ENCODE data around the gene STEAP3. TPM values are rescaled to one million over a fixed set of nuclear protein-coding genes. Genes with fewer than 3 reads are reported as not detected.
A peak's percentile ranks its signal among the peaks of the same experiment; 100 is the strongest.

STEAP3 gene
- polyA plus RNA-seq, 1 donor from 2014 or later: not detected

- Histone ChIP-seq H3K9me3 (ENCODE audit: low read length) (no peaks in the 10 kb centered on the region), H3F3A (ENCODE audit: insufficient read depth, low read length, poor library complexity, severe bottlenecking) (no peaks in the 10 kb centered on the region), H3K4me2 (ENCODE audit: low read length) (no peak overlapping the region), H3K9me2 (ENCODE audit: insufficient read depth, low read length) (no peaks in the 10 kb centered on the region), H4K20me1 (ENCODE audit: insufficient read depth) (no peaks in the 10 kb centered on the region), H3K79me2 (replicated peaks; ENCODE audit: insufficient read depth, low read length) (no peaks in the 10 kb centered on the region), H2AFZ (ENCODE audit: low read depth, low read length) (no peak overlapping the region), H3K27ac (ENCODE audit: low read length) (no peak overlapping the region), H3K36me3 (ENCODE audit: insufficient read depth, low read length) (no peaks in the 10 kb centered on the region), H3K9ac (ENCODE audit: low read length) (no peak overlapping the region), H3K4me3 (ENCODE audit: low read length) (no peak overlapping the region), H3K27me3 (ENCODE audit: insufficient read depth, low read depth, low read length) (no peaks in the 10 kb centered on the region)
- no peak for TF ChIP-seq TAF1 (IDR thresholded peaks at IDR 0.05; ENCODE audit: low read depth)
- no peak for TF ChIP-seq EZH2 (IDR thresholded peaks at IDR 0.05; ENCODE audit: borderline replicate concordance, insufficient read depth, low read length, poor library complexity, severe bottlenecking)
- TF ChIP-seq CTCF (IDR thresholded peaks at IDR 0.05; ENCODE audit: poor library complexity, severe bottlenecking): no peak
- TF ChIP-seq POLR2AphosphoS5 (IDR thresholded peaks at IDR 0.05): no peak
- no peak for TF ChIP-seq RAD21 (conservative IDR thresholded peaks at IDR 0.05)
Measured at GRCh38 chr2:119289642-119290041, 66.0 kb downstream of the STEAP3 start.

- Histone ChIP-seq H3K9me2 (ENCODE audit: insufficient read depth, low read length) (no peaks in the 10 kb centered on the region), H3K27ac (ENCODE audit: low read length) (no peak overlapping the region), H3K79me2 (replicated peaks; ENCODE audit: insufficient read depth, low read length) (no peaks in the 10 kb centered on the region), H3K27me3 (ENCODE audit: insufficient read depth, low read depth, low read length) (no peaks in the 10 kb centered on the region), H3K9ac (ENCODE audit: low read length) (no peak overlapping the region), H3K36me3 (ENCODE audit: insufficient read depth, low read length) (no peaks in the 10 kb centered on the region), H4K20me1 (ENCODE audit: insufficient read depth) (no peaks in the 10 kb centered on the region), H3K4me2 (ENCODE audit: low read length) (no peak overlapping the region), H2AFZ (ENCODE audit: low read depth, low read length) (no peak overlapping the region), H3K9me3 (ENCODE audit: low read length) (no peaks in the 10 kb centered on the region), H3K4me3 (ENCODE audit: low read length) (no peak overlapping the region), H3F3A (ENCODE audit: insufficient read depth, low read length, poor library complexity, severe bottlenecking) (no peaks in the 10 kb centered on the region)
- peak; percentile 90 for TF ChIP-seq RAD21 (conservative IDR thresholded peaks at IDR 0.05)
- no peak for TF ChIP-seq REST (IDR thresholded peaks at IDR 0.05; ENCODE audit: borderline replicate concordance)
- TF ChIP-seq CTCF (IDR thresholded peaks at IDR 0.05; ENCODE audit: poor library complexity, severe bottlenecking): peak; percentile 93
- no peak for TF ChIP-seq TAF1 (IDR thresholded peaks at IDR 0.05; ENCODE audit: low read depth)
- TF ChIP-seq SMC3 (conservative IDR thresholded peaks at IDR 0.05; ENCODE audit: poor library complexity): peak; percentile 96
Measured at GRCh38 chr2:119290859-119291587, 67.4 kb downstream of the STEAP3 start.
